Neural crest cell (in vitro differentiated cells): Measurements from ENCODE around the gene GABBR2. TPM values are rescaled to one million over a fixed set of nuclear protein-coding genes. Genes with fewer than 3 reads are reported as not detected.
"Not testable (repeated sequence)": the region's sequence is repeated elsewhere in the genome, so short reads cannot be mapped to it uniquely, and the experiment has no call there.

Source experiments
- DNase-seq: peaks from one replicate; pipeline ENCODE4 v3.0.0; 2021; ENCODE audit warnings: low read depth, mixed read lengths, low spot score
- H3K27ac Mint-ChIP-seq: one replicate; pipeline ENCODE4 v1.8.0; 2021; ENCODE audit warnings: mild to moderate bottlenecking, mixed read lengths; ENCODE audit not compliant: unreplicated experiment
- H3K27me3 Mint-ChIP-seq: 2 replicates; pipeline ENCODE4 v1.8.0; 2021; ENCODE audit warnings: low read depth, mild to moderate bottlenecking, mixed read lengths
- H3K36me3 Mint-ChIP-seq: 2 replicates; pipeline ENCODE4 v1.8.0; 2021; ENCODE audit warnings: low read depth, mild to moderate bottlenecking, mixed read lengths
- H3K4me1 Mint-ChIP-seq: 2 replicates; pipeline ENCODE4 v1.8.0; 2021; ENCODE audit warnings: mixed read lengths
- H3K4me3 Mint-ChIP-seq: one replicate; pipeline ENCODE4 v1.8.0; 2021; ENCODE audit warnings: mild to moderate bottlenecking, mixed read lengths
- H3K9me3 Mint-ChIP-seq: 2 replicates; pipeline ENCODE4 v1.8.0; 2021; ENCODE audit warnings: mixed read lengths
- total RNA-seq: library from RNA; stranded (reverse); gene quantifications from 2 replicates; pipeline ENCODE4 v1.2.1, GENCODE V29; 2021
- TF ChIP-seq, protein P1 (sequence below): fragments of 200-600 bp; sonication (generic); conservative IDR thresholded peaks from 2 replicates; pipeline ENCODE4 v1.5.0; 2021; ENCODE audit warnings: antibody characterized with exemption, mild to moderate bottlenecking

Gene GABBR2
- total RNA-seq, 1 donor from 2014 or later: 0.84 TPM

DNA sequence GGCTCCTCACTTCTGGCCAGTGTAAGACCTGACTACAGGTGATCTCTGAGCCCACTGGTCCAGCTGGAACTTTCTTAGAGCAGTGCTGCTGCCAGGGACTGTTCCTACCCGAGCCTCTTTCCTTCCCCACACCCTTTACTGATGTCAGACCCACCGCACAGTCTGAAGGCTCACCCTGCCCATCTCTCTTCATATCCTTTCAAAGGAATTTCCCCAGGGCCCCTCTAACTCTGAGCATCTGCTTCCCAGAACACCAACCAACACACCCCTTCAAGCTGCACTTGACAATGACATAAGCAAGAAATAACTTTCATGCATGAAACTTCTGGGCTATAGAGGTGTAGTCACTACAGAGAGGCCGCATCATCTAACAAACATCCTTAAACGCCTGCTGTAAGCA lies 119.6 kb downstream of the GABBR2 start:
- H3K27ac Mint-ChIP-seq: no peak overlapping the region

DNA sequence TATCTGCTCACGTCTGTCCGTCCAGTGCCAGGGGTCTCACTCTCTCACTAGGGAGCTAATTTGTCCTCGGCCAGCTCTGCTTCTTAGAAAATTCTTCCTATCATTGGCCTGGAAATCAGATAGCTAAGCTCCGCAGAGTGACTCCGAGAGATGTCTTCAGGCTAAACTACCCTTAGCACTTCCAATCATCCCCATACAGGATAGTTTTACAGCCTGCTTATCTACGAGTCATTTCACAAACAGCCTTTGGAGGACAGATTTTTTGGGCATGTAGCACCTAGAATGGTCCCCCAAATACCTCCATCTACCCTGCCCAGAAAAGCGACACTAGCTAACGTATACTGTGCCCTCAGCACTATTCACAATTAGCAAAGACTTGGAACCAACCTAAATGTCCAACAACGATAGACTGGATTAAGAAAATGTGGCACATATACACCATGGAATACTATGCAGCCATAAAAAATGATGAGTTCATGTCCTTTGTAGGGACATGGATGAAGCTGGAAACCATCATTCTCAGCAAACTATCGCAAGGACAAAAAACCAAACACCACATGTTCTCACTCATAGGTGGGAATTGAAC lies 123.8 kb downstream of the GABBR2 start:
- H3K4me1 Mint-ChIP-seq, H3K36me3 Mint-ChIP-seq, DNase-seq, H3K9me3 Mint-ChIP-seq, H3K27ac Mint-ChIP-seq, H3K4me3 Mint-ChIP-seq: not testable (repeated sequence)
- peaks cover 57% of the 10 kb centered on the region for H3K27me3 Mint-ChIP-seq

More for the DNA sequence above, 119.6 kb downstream of the GABBR2 start:
- no peak overlapping the region for H3K4me3 Mint-ChIP-seq
- no peak for DNase-seq
- no peaks in the 10 kb centered on the region for H3K4me1 Mint-ChIP-seq
- TF ChIP-seq, protein P1, sequence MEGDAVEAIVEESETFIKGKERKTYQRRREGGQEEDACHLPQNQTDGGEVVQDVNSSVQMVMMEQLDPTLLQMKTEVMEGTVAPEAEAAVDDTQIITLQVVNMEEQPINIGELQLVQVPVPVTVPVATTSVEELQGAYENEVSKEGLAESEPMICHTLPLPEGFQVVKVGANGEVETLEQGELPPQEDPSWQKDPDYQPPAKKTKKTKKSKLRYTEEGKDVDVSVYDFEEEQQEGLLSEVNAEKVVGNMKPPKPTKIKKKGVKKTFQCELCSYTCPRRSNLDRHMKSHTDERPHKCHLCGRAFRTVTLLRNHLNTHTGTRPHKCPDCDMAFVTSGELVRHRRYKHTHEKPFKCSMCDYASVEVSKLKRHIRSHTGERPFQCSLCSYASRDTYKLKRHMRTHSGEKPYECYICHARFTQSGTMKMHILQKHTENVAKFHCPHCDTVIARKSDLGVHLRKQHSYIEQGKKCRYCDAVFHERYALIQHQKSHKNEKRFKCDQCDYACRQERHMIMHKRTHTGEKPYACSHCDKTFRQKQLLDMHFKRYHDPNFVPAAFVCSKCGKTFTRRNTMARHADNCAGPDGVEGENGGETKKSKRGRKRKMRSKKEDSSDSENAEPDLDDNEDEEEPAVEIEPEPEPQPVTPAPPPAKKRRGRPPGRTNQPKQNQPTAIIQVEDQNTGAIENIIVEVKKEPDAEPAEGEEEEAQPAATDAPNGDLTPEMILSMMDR: no peak
- no peaks in the 10 kb centered on the region for H3K36me3 Mint-ChIP-seq
- no peaks in the 10 kb centered on the region for H3K9me3 Mint-ChIP-seq
- H3K27me3 Mint-ChIP-seq: peaks cover 43% of the 10 kb centered on the region

- Mint-ChIP-seq H3K4me3 (no peak overlapping the region), H3K4me1 (no peaks in the 10 kb centered on the region), H3K36me3 (no peaks in the 10 kb centered on the region), H3K27me3 (peaks cover 54% of the 10 kb centered on the region), H3K27ac (no peak overlapping the region), H3K9me3 (no peaks in the 10 kb centered on the region)
- no peak for DNase-seq
- TF ChIP-seq, protein P1: no peak
Observed at GRCh38 chr9:98584059-98584458, 124.7 kb downstream of the GABBR2 start.

DNA sequence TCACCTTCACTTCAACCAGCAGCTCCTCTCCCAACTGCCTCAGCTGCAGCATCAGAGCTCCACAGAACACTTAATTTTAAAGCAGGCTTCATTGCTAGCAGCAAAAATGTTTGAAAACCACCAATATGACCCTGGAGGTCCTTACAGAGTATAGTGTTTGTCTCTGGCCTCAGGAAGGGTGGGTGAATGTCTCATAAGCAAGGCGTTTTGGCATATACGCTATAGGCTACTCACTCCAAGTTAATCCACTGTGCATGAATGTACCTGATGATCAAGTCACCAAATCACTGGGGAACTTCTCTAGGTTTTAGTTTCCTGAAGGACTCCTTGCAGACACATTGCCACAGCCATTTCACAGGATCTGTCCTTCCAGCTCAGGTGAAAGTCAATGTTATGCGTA lies 125.3 kb downstream of the GABBR2 start:
- peaks cover 56% of the 10 kb centered on the region for H3K27me3 Mint-ChIP-seq
- no peak overlapping the region for H3K27ac Mint-ChIP-seq
- TF ChIP-seq, protein P1: no peak
- H3K9me3 Mint-ChIP-seq: no peaks in the 10 kb centered on the region
- H3K36me3 Mint-ChIP-seq: no peaks in the 10 kb centered on the region
- H3K4me3 Mint-ChIP-seq: no peak overlapping the region
- DNase-seq: no peak
- H3K4me1 Mint-ChIP-seq: no peaks in the 10 kb centered on the region

DNA sequence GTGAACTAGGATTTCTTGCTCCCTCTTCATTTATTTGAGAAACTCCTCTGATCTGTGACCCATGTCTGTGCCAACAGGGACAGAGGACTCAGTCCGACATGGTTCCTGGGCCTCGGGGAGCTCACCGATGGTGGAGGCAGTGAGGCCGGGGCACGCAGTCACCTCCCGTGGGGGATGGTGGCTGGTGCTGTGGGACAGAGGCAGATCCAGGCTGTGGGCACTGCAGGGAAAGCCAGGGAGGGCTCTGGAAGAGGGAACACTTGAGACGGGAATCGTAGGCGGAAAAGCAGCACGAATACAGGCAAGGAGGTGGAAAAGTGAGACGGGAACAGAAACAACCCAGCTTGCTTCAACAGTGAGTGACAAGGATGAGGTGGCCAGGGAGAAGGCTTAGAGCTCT lies 127.8 kb downstream of the GABBR2 start:
- H3K27ac Mint-ChIP-seq: no peak overlapping the region
- TF ChIP-seq, protein P1: no peak
- DNase-seq: no peak
- peaks cover 42% of the 10 kb centered on the region for H3K27me3 Mint-ChIP-seq
- H3K9me3 Mint-ChIP-seq: peaks cover 6% of the 10 kb centered on the region
- H3K36me3 Mint-ChIP-seq: no peaks in the 10 kb centered on the region
- H3K4me1 Mint-ChIP-seq: no peaks in the 10 kb centered on the region
- no peak overlapping the region for H3K4me3 Mint-ChIP-seq

DNA sequence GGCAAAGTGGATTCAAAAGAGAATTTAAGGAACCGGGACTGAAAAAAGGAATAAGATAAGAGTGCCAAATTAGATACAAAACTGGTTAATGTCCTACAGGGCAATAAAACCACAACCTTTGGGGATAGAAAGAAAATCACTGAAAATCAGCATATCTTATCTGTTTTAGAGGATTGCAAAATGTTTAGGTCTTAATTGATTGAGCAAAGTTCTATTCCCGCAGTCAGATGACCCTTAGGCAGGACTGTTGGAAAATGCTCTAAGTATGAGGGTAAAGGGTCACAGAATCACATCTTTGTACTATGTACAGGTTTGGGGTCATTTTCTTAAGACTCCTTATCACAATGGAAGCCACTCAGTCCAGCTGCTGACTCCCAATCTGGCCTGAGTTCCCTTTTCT lies 129.0 kb downstream of the GABBR2 start:
- H3K4me1 Mint-ChIP-seq: no peaks in the 10 kb centered on the region
- peaks cover 38% of the 10 kb centered on the region for H3K27me3 Mint-ChIP-seq
- no peak overlapping the region for H3K27ac Mint-ChIP-seq
- no peak overlapping the region for H3K4me3 Mint-ChIP-seq
- no peaks in the 10 kb centered on the region for H3K36me3 Mint-ChIP-seq
- peaks cover 6% of the 10 kb centered on the region for H3K9me3 Mint-ChIP-seq
- TF ChIP-seq, protein P1: no peak
- DNase-seq: no peak
